K562 (cell line): ENCODE measurements around the gene UHMK1. TPM values are rescaled to one million over a fixed set of nuclear protein-coding genes. Genes with fewer than 3 reads are reported as not detected.
A peak's percentile ranks its signal among the peaks of the same experiment; 100 is the strongest.

Experiments used
- DACH1 ChIP-seq: fragments of 450-650 bp; IDR thresholded peaks from 2 replicates; pipeline ENCODE4 v1.6.1; 2018; ENCODE audit not compliant: partially characterized antibody
- ETV1 ChIP-seq: fragments of 450-650 bp; conservative IDR thresholded peaks from 2 replicates; pipeline ENCODE4 v1.6.1; 2016; ENCODE audit warnings: missing genetic modification characterization, control low read depth, low read depth, missing compliant biosample characterization
- HDAC1 ChIP-seq, 2 experiments: fragments of 450-650 bp; IDR thresholded peaks; 2 replicates each; pipeline ENCODE4 v1.6.1; 2016 to 2017; ENCODE audit warnings: inconsistent platforms in 1 of 2, mild to moderate bottlenecking in 1 of 2, moderate library complexity in 1 of 2
- HDGF ChIP-seq: fragments of 450-650 bp; IDR thresholded peaks from 2 replicates; pipeline ENCODE4 v1.6.1; 2016
- KDM4B ChIP-seq, 2 experiments: fragments of 450-650 bp in 1 of 2; sonication (generic) in 1 of 2; IDR thresholded peaks; 2 replicates each; pipeline ENCODE4 v1.6.1; 2016 to 2017; ENCODE audit warnings: borderline replicate concordance in 2 of 2, antibody characterized with exemption in 1 of 2, low read depth in 1 of 2, mild to moderate bottlenecking in 1 of 2
- MXI1 ChIP-seq: IDR thresholded peaks from 2 replicates; pipeline ENCODE4 v1.6.1; 2011; ENCODE audit warnings: low read depth, mild to moderate bottlenecking, improper control_type of control experiment, low read length
- SMAD1 ChIP-seq: fragments of 150-350 bp; IDR thresholded peaks from 2 replicates; pipeline ENCODE4 v1.6.1; 2014; ENCODE audit warnings: low read length, low read depth; ENCODE audit not compliant: partially characterized antibody
- SMAD2 ChIP-seq: fragments of 150-350 bp; IDR thresholded peaks from 2 replicates; pipeline ENCODE4 v1.6.1; 2014; ENCODE audit warnings: low read depth, mild to moderate bottlenecking, low read length
- SNRNP70 ChIP-seq: fragments of 200-400 bp; formaldehyde crosslinking; optimal IDR thresholded peaks from 2 replicates; pipeline ENCODE3; 2017; ENCODE audit warnings: low read depth, low read length
- STAT5B ChIP-seq: fragments of 250-450 bp; sonication (Bioruptor Pico); IDR thresholded peaks from 2 replicates; pipeline ENCODE4 v1.8.0; 2021; ENCODE audit warnings: mild to moderate bottlenecking, inconsistent platforms
- polyA plus RNA-seq, 8 experiments: library from polyadenylated mRNA; depleted of rRNA in 4 of 8; stranded (reverse) in 5 of 8; unstranded in 3 of 8; fragments of >200 nt; fragmentation: Nextera tagmentation in 2 of 8; fragmentation: Illumina TruSeq in 1 of 8; extraction: Ambion mirVana in 2 of 8; extraction: Trizol in 1 of 8; gene quantifications; 2 replicates each; pipeline versions ENCODE4 v1.2.1 to v1.2.3, GENCODE V29; 2011 to 2014; ENCODE audit warnings: inconsistent platforms in 1 of 8, missing spikeins in 1 of 8
- total RNA-seq, 7 experiments: library from RNA; depleted of rRNA in 6 of 7; stranded (reverse); fragments of >200 nt in 6 of 7; fragmentation: Illumina TruSeq in 2 of 7; extraction: Trizol in 2 of 7; gene quantifications; 2 replicates each; pipeline versions ENCODE4 v1.2.1 to v1.2.3, GENCODE V29; 2011 to 2021; ENCODE audit warnings: low replicate concordance in 1 of 7
- TF ChIP-seq, protein P1 (sequence below): fragments of 250-450 bp; sonication (Bioruptor Pico); IDR thresholded peaks from 2 replicates; pipeline ENCODE4 v1.4.0; 2020; ENCODE audit warnings: mild to moderate bottlenecking, moderate library complexity
- TF ChIP-seq, protein P2 (sequence below): IDR thresholded peaks from 2 replicates; pipeline ENCODE4 v1.6.1; 2014; ENCODE audit warnings: antibody characterized with exemption
- TF ChIP-seq, protein P3 (sequence below): fragments of 150-350 bp; IDR thresholded peaks from 2 replicates; pipeline ENCODE4 v1.6.1; 2014; ENCODE audit warnings: low read depth, mild to moderate bottlenecking, low read length, borderline replicate concordance
- TF ChIP-seq, protein P4 (sequence below), 2 experiments: fragments of 450-650 bp; conservative IDR thresholded peaks; 2 replicates each; pipeline ENCODE4 v1.6.1; 2017; ENCODE audit warnings: mild to moderate bottlenecking in 2 of 2, moderate library complexity in 2 of 2
- TF ChIP-seq, protein P5 (sequence below): fragments of 450-650 bp; IDR thresholded peaks from 2 replicates; pipeline ENCODE4 v1.6.1; 2016; ENCODE audit warnings: borderline replicate concordance

The UHMK1 gene
- total and polyA plus RNA-seq, 9 of the 15 experiments (the other 6 are each of a cell fraction or from before 2014, with no cell fraction given): 13.1 to 72.4 (median 38.3) TPM

DNA sequence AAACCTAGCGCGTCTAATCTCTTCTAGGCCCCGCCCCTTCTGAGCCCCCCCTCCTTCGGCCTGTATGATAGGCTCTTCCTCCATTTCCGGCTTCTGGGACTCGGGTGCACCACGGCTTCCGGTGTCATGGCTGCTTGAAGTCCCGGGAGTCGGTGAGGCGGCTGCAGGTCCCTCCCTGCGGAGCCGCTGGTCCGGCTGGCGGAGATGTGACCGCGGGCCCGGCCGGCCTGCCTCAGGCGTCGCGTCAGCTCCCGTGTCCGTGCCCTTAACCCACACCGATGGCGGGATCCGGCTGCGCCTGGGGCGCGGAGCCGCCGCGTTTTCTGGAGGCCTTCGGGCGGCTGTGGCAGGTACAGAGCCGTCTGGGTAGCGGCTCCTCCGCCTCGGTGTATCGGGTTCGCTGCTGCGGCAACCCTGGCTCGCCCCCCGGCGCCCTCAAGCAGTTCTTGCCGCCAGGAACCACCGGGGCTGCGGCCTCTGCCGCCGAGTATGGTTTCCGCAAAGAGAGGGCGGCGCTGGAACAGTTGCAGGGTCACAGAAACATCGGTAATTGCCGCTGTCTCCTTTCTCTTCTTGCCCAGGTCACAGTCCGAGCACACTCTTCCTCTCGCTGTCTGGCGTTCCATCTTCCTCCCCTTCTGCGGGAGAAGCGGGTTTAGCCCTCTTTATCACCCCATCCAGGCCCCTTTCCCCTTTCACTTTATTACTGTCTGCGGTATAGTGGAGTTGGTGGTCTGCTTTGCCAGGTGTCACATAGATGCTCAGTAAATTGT lies at the start of gene UHMK1 (continued):
- TF ChIP-seq, protein P1, sequence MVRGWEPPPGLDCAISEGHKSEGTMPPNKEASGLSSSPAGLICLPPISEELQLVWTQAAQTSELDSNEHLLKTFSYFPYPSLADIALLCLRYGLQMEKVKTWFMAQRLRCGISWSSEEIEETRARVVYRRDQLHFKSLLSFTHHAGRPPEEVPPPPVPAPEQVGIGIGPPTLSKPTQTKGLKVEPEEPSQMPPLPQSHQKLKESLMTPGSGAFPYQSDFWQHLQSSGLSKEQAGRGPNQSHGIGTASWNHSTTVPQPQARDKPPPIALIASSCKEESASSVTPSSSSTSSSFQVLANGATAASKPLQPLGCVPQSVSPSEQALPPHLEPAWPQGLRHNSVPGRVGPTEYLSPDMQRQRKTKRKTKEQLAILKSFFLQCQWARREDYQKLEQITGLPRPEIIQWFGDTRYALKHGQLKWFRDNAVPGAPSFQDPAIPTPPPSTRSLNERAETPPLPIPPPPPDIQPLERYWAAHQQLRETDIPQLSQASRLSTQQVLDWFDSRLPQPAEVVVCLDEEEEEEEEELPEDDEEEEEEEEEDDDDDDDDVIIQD (CRISPR knock-in tag): no peak
- peak; percentile 63 for TF ChIP-seq SMAD1
- TF ChIP-seq ETV1 (tag): peak; percentile 77
- no peak for TF ChIP-seq SMAD2
- TF ChIP-seq MXI1: 0 out of 2 replicates have a peak, but pooled peaks have one; percentile 43
- no peak for TF ChIP-seq DACH1
- TF ChIP-seq, protein P2, sequence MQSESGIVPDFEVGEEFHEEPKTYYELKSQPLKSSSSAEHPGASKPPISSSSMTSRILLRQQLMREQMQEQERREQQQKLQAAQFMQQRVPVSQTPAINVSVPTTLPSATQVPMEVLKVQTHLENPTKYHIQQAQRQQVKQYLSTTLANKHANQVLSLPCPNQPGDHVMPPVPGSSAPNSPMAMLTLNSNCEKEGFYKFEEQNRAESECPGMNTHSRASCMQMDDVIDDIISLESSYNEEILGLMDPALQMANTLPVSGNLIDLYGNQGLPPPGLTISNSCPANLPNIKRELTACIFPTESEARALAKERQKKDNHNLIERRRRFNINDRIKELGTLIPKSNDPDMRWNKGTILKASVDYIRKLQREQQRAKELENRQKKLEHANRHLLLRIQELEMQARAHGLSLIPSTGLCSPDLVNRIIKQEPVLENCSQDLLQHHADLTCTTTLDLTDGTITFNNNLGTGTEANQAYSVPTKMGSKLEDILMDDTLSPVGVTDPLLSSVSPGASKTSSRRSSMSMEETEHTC: no peak
- TF ChIP-seq, protein P3, sequence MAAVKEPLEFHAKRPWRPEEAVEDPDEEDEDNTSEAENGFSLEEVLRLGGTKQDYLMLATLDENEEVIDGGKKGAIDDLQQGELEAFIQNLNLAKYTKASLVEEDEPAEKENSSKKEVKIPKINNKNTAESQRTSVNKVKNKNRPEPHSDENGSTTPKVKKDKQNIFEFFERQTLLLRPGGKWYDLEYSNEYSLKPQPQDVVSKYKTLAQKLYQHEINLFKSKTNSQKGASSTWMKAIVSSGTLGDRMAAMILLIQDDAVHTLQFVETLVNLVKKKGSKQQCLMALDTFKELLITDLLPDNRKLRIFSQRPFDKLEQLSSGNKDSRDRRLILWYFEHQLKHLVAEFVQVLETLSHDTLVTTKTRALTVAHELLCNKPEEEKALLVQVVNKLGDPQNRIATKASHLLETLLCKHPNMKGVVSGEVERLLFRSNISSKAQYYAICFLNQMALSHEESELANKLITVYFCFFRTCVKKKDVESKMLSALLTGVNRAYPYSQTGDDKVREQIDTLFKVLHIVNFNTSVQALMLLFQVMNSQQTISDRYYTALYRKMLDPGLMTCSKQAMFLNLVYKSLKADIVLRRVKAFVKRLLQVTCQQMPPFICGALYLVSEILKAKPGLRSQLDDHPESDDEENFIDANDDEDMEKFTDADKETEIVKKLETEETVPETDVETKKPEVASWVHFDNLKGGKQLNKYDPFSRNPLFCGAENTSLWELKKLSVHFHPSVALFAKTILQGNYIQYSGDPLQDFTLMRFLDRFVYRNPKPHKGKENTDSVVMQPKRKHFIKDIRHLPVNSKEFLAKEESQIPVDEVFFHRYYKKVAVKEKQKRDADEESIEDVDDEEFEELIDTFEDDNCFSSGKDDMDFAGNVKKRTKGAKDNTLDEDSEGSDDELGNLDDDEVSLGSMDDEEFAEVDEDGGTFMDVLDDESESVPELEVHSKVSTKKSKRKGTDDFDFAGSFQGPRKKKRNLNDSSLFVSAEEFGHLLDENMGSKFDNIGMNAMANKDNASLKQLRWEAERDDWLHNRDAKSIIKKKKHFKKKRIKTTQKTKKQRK: no peak
- peak in 1 of 2 experiments; percentile 62; a peak in 2 of 4 replicates for TF ChIP-seq KDM4B (IDR thresholded peaks at IDR 0.05; ENCODE audit: borderline replicate concordance in 2 of 2, low read depth in 1 of 2)
- TF ChIP-seq, protein P4, sequence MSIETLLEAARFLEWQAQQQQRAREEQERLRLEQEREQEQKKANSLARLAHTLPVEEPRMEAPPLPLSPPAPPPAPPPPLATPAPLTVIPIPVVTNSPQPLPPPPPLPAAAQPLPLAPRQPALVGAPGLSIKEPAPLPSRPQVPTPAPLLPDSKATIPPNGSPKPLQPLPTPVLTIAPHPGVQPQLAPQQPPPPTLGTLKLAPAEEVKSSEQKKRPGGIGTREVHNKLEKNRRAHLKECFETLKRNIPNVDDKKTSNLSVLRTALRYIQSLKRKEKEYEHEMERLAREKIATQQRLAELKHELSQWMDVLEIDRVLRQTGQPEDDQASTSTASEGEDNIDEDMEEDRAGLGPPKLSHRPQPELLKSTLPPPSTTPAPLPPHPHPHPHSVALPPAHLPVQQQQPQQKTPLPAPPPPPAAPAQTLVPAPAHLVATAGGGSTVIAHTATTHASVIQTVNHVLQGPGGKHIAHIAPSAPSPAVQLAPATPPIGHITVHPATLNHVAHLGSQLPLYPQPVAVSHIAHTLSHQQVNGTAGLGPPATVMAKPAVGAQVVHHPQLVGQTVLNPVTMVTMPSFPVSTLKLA (conservative IDR thresholded peaks at IDR 0.05): peak; percentile 16 to 74; a peak in 3 of 4 replicates
- TF ChIP-seq STAT5B (CRISPR knock-in tag): no peak
- no peak for TF ChIP-seq HDGF
- TF ChIP-seq, protein P5, sequence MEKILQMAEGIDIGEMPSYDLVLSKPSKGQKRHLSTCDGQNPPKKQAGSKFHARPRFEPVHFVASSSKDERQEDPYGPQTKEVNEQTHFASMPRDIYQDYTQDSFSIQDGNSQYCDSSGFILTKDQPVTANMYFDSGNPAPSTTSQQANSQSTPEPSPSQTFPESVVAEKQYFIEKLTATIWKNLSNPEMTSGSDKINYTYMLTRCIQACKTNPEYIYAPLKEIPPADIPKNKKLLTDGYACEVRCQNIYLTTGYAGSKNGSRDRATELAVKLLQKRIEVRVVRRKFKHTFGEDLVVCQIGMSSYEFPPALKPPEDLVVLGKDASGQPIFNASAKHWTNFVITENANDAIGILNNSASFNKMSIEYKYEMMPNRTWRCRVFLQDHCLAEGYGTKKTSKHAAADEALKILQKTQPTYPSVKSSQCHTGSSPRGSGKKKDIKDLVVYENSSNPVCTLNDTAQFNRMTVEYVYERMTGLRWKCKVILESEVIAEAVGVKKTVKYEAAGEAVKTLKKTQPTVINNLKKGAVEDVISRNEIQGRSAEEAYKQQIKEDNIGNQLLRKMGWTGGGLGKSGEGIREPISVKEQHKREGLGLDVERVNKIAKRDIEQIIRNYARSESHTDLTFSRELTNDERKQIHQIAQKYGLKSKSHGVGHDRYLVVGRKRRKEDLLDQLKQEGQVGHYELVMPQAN: peak; percentile 44; the same call in 1 of the 2 replicates
- peak in 1 of 2 experiments; percentile 65; a peak in 2 of 4 replicates for TF ChIP-seq HDAC1 (IDR thresholded peaks at IDR 0.05)
- TF ChIP-seq SNRNP70: no peak
